H9 (cell line): ENCODE data around the gene COG3. TPM values are rescaled to one million over a fixed set of nuclear protein-coding genes. Genes with fewer than 3 reads are reported as not detected.

Source experiments
- DNase-seq: peaks from one replicate; pipeline ENCODE4 v3.0.0-alpha.2; 2017
- H2AFZ ChIP-seq: one replicate; pipeline ENCODE4 v1.6.1; 2013; ENCODE audit warnings: mild to moderate bottlenecking, low read length, control low read depth, moderate library complexity
- H2AK5ac ChIP-seq: 2 replicates; pipeline ENCODE4 v1.6.1; 2013; ENCODE audit warnings: low read length, control low read depth, mixed read lengths; ENCODE audit not compliant: insufficient read length
- H2BK120ac ChIP-seq: one replicate; pipeline ENCODE4 v1.6.1; 2013; ENCODE audit warnings: low read depth, mild to moderate bottlenecking, low read length, control low read depth, inconsistent platforms; ENCODE audit not compliant: poor library complexity, severe bottlenecking
- H2BK12ac ChIP-seq: 2 replicates; pipeline ENCODE4 v1.6.1; 2013; ENCODE audit warnings: low read length, control low read depth, mixed read lengths, low read depth; ENCODE audit not compliant: insufficient read length
- H2BK15ac ChIP-seq: 2 replicates; pipeline ENCODE4 v1.6.1; 2013; ENCODE audit warnings: low read depth, low read length, control low read depth
- H2BK20ac ChIP-seq: one replicate; pipeline ENCODE4 v1.6.1; 2013; ENCODE audit warnings: low read depth, mild to moderate bottlenecking, low read length, control low read depth, inconsistent platforms; ENCODE audit not compliant: poor library complexity, severe bottlenecking
- H2BK5ac ChIP-seq: 2 replicates; pipeline ENCODE4 v1.6.1; 2013; ENCODE audit warnings: low read length, control low read depth, mixed read lengths; ENCODE audit not compliant: insufficient read length
- H3K14ac ChIP-seq: 2 replicates; pipeline ENCODE4 v1.6.1; 2013; ENCODE audit warnings: low read length, control low read depth; ENCODE audit not compliant: insufficient read depth
- H3K18ac ChIP-seq: 2 replicates; pipeline ENCODE4 v1.6.1; 2013; ENCODE audit warnings: low read depth, mild to moderate bottlenecking, mixed read lengths, low read length, control low read depth; ENCODE audit not compliant: insufficient read length
- H3K23ac ChIP-seq: 2 replicates; pipeline ENCODE4 v1.6.1; 2013; ENCODE audit warnings: low read length, control low read depth, mixed read lengths, low read depth; ENCODE audit not compliant: insufficient read length
- H3K23me2 ChIP-seq: 2 replicates; pipeline ENCODE4 v1.6.1; 2013; ENCODE audit warnings: low read depth, mild to moderate bottlenecking, mixed read lengths, low read length, control low read depth; ENCODE audit not compliant: insufficient read length, poor library complexity, severe bottlenecking
- H3K27ac ChIP-seq: 2 replicates; pipeline ENCODE4 v1.5.1; 2013; ENCODE audit warnings: low read length, control low read depth, mixed read lengths, low read depth; ENCODE audit not compliant: insufficient read length
- H3K27me3 ChIP-seq: 2 replicates; pipeline ENCODE4 v1.6.1; 2013; ENCODE audit warnings: low read length, control low read depth, inconsistent platforms; ENCODE audit not compliant: insufficient read depth
- H3K4ac ChIP-seq: 2 replicates; pipeline ENCODE4 v1.6.1; 2013; ENCODE audit warnings: low read depth, mild to moderate bottlenecking, control low read depth, inconsistent platforms, low read length, moderate library complexity
- H3K4me1 ChIP-seq: 2 replicates; pipeline ENCODE4 v1.6.1; 2013; ENCODE audit warnings: low read length, control low read depth, inconsistent platforms; ENCODE audit not compliant: insufficient read depth
- H3K4me2 ChIP-seq: 2 replicates; pipeline ENCODE4 v1.6.1; 2013; ENCODE audit warnings: low read length, control low read depth, mixed read lengths; ENCODE audit not compliant: insufficient read length, insufficient read depth
- H3K56ac ChIP-seq: 2 replicates; pipeline ENCODE4 v1.6.1; 2013; ENCODE audit warnings: low read depth, mild to moderate bottlenecking, mixed read lengths, low read length, control low read depth; ENCODE audit not compliant: insufficient read length
- H3K79me1 ChIP-seq: 2 replicates; pipeline ENCODE4 v1.6.1; 2013; ENCODE audit warnings: low read depth, mild to moderate bottlenecking, moderate library complexity, low read length, control low read depth, inconsistent platforms; ENCODE audit not compliant: insufficient read depth, poor library complexity, severe bottlenecking
- H3K79me2 ChIP-seq: 2 replicates; pipeline ENCODE4 v1.6.1; 2013; ENCODE audit warnings: low read length, control low read depth, inconsistent platforms; ENCODE audit not compliant: insufficient read depth
- H3K9ac ChIP-seq: 2 replicates; pipeline ENCODE4 v1.6.1; 2013; ENCODE audit warnings: low read length, control low read depth, mixed read lengths; ENCODE audit not compliant: insufficient read length; ENCODE audit errors: extremely low read depth
- H3K9me3 ChIP-seq: one replicate; pipeline ENCODE4 v1.6.1; 2013; ENCODE audit warnings: low read depth, low read length, inconsistent platforms; ENCODE audit not compliant: control insufficient read depth
- H3T11ph ChIP-seq: one replicate; pipeline ENCODE4 v1.6.1; 2013; ENCODE audit warnings: mild to moderate bottlenecking, low read length, control low read depth, inconsistent platforms
- H4K20me1 ChIP-seq: one replicate; pipeline ENCODE4 v1.6.1; 2013; ENCODE audit not compliant: control insufficient read depth, insufficient read length, insufficient read depth
- H4K5ac ChIP-seq: 2 replicates; pipeline ENCODE4 v1.6.1; 2013; ENCODE audit warnings: low read depth, mild to moderate bottlenecking, mixed read lengths, low read length, control low read depth; ENCODE audit not compliant: insufficient read length
- H4K8ac ChIP-seq: replicated peaks from 2 replicates; pipeline ENCODE4 v1.6.1; 2013; ENCODE audit warnings: low read length, control low read depth, mixed read lengths, low read depth; ENCODE audit not compliant: insufficient read length
- H4K91ac ChIP-seq: 2 replicates; pipeline ENCODE4 v1.6.1; 2013; ENCODE audit warnings: low read depth, mild to moderate bottlenecking, moderate library complexity, mixed read lengths, low read length, control low read depth; ENCODE audit not compliant: insufficient read length
- H3K27ac Mint-ChIP-seq, 3 experiments: 2 replicates in 2 of 3; 3 replicates in 1 of 3; pipeline ENCODE4 v1.8.0; 2020 to 2021; ENCODE audit warnings: mixed read lengths in 3 of 3, mild to moderate bottlenecking in 1 of 3, moderate library complexity in 1 of 3
- H3K27me3 Mint-ChIP-seq: 2 replicates; pipeline ENCODE4 v1.8.0; 2021; ENCODE audit warnings: low read depth, mild to moderate bottlenecking, moderate library complexity, mixed read lengths
- H3K36me3 Mint-ChIP-seq, 3 experiments: 2 replicates in 2 of 3; 3 replicates in 1 of 3; pipeline ENCODE4 v1.8.0; 2020 to 2021; ENCODE audit warnings: low read depth in 3 of 3, mixed read lengths in 3 of 3; ENCODE audit not compliant: insufficient read depth in 1 of 3
- H3K4me1 Mint-ChIP-seq, 2 experiments: 2 replicates each; pipeline ENCODE4 v1.8.0; 2020; ENCODE audit warnings: mixed read lengths in 2 of 2
- H3K4me3 Mint-ChIP-seq, 2 experiments: 2 replicates in 1 of 2; 3 replicates in 1 of 2; pipeline ENCODE4 v1.8.0; 2020 to 2021; ENCODE audit warnings: mild to moderate bottlenecking in 2 of 2, mixed read lengths in 2 of 2, moderate library complexity in 1 of 2
- H3K9me3 Mint-ChIP-seq, 2 experiments: 2 replicates in 1 of 2; 3 replicates in 1 of 2; pipeline ENCODE4 v1.8.0; 2020; ENCODE audit warnings: mild to moderate bottlenecking in 2 of 2, mixed read lengths in 2 of 2, moderate library complexity in 1 of 2
- CTCF ChIP-seq: fragments of 200-600 bp; sonication (generic); conservative IDR thresholded peaks from 3 replicates; pipeline ENCODE4 v1.8.0; 2021; ENCODE audit warnings: antibody characterized with exemption, mild to moderate bottlenecking
- WGBS: extraction: QIAGEN DNeasy Blood & Tissue Kit; methylation state at CpG from one replicate; pipeline ENCODE4 v1.1.7; 2013; ENCODE audit warnings: missing lambda C conversion rate, low lambda C conversion rate, mixed read lengths; ENCODE audit not compliant: insufficient read length; ENCODE audit errors: extremely low coverage; 5-methylcytosine and 5-hydroxymethylcytosine counted together
- total RNA-seq: library from RNA; stranded (reverse); gene quantifications from 2 replicates; pipeline ENCODE4 v1.2.1, GENCODE V29; 2021

COG3 gene
- total RNA-seq, 1 experiment from 2014 or later = 16.5 TPM

GRCh38 chr13:45536224-45536623 is 71.5 kb downstream of the COG3 start:
- Mint-ChIP-seq H3K4me1 (no peaks in the 10 kb centered on the region), H3K27me3 (no peaks in the 10 kb centered on the region), H3K9me3 (no peaks in the 10 kb centered on the region; a peak in 1 of 5 replicates), H3K36me3 (peaks cover 5 to 29% (median 29%) of the 10 kb centered on the region in 3 experiments; a peak in 6 of 7 replicates), H3K27ac (no peak overlapping the region), H3K4me3 (no peak overlapping the region)
- H3K79me1 ChIP-seq = no peaks in the 10 kb centered on the region
- H3K9me3 ChIP-seq = no peaks in the 10 kb centered on the region
- WGBS = no CpG with 5 or more reads among the region's 2 CpGs
- no peaks in the 10 kb centered on the region for H4K20me1 ChIP-seq
- no peak overlapping the region for H3K4me2 ChIP-seq
- no peak overlapping the region for H2AK5ac ChIP-seq
- H2BK12ac ChIP-seq = no peak overlapping the region
- TF ChIP-seq CTCF = no peak
- H2BK120ac ChIP-seq = no peak overlapping the region
- no peak overlapping the region for H4K8ac ChIP-seq
- no peaks in the 10 kb centered on the region for H3K4me1 ChIP-seq
- H2BK5ac ChIP-seq = no peak overlapping the region
- no peaks in the 10 kb centered on the region for H3K23me2 ChIP-seq
- no peak overlapping the region for H2AFZ ChIP-seq
- no peaks in the 10 kb centered on the region for H3K27me3 ChIP-seq
- H3K27ac ChIP-seq = no peak overlapping the region
- H3K9ac ChIP-seq = no peak overlapping the region
- no peak overlapping the region for H3K4ac ChIP-seq
- H3K14ac ChIP-seq = no peak overlapping the region
- H3T11ph ChIP-seq = no peak overlapping the region
- H2BK20ac ChIP-seq = no peak overlapping the region
- H3K79me2 ChIP-seq = no peaks in the 10 kb centered on the region
- H3K18ac ChIP-seq = no peak overlapping the region
- no peak overlapping the region for H3K23ac ChIP-seq
- no peak overlapping the region for H3K56ac ChIP-seq
- DNase-seq = no peak
- no peak overlapping the region for H4K5ac ChIP-seq
- H2BK15ac ChIP-seq = no peak overlapping the region
- no peak overlapping the region for H4K91ac ChIP-seq
